K562 (cell line): Measurements from ENCODE around the gene ST6GALNAC1. TPM values are rescaled to one million over a fixed set of nuclear protein-coding genes. Genes with fewer than 3 reads are reported as not detected.

Experiments
- ATAC-seq: fragments of 200-7000 bp; cut with Tn5 transposase; 3 replicates; pipeline ENCODE4 v1.9.1; 2020; ENCODE audit warnings: moderate library complexity
- BruUV-seq: library from RNA; stranded (reverse); fragments of 400-500 nt; replicated peaks from 2 replicates; lab custom pipeline; 2021; lab: Mats Ljungman, UMichigan
- CTCF ChIA-PET: fragments of 300-600 bp; formaldehyde crosslinking; extraction: SDS; loops from one replicate; lab custom pipeline; 2021; ENCODE audit warnings: low intra/inter-chr PET ratio; lab: Yijun Ruan, JAX
- POLR2A ChIA-PET: fragments of 300-600, 350-650 bp; sonication (Branson Sonifier 250); formaldehyde crosslinking; extraction: SDS; loops from one replicate; lab custom pipeline; 2021; ENCODE audit warnings: antibody characterized with exemption, inconsistent platforms; lab: Yijun Ruan, JAX
- DNase-seq, 4 experiments: peaks; one replicate each; pipeline versions ENCODE4 v3.0.0 to v3.0.0-alpha.2; 2011 to 2018; ENCODE audit warnings: low spot score in 3 of 4, mixed read lengths in 3 of 4; ENCODE audit errors: extremely low read depth in 1 of 4
- FAIRE-seq: peaks from 2 replicates; lab custom pipeline; 2011; peaks lifted over from hg19 to GRCh38; lab: Jason Lieb, UNC
- H2AFZ ChIP-seq: 2 replicates; pipeline ENCODE4 v1.6.0; 2011; ENCODE audit warnings: low read depth, low read length, control low read depth, inconsistent platforms
- H3K27ac ChIP-seq: fragments of 200-600 bp; 3 replicates; pipeline ENCODE4 v1.8.0; 2011; ENCODE audit warnings: low read depth, mild to moderate bottlenecking, control low read depth, inconsistent platforms, low read length, moderate library complexity, mixed read lengths; ENCODE audit errors: extremely low read depth
- H3K27me3 ChIP-seq, 2 experiments: fragments of 300-600 bp in 1 of 2; 2 replicates in 1 of 2; 3 replicates in 1 of 2; pipeline versions ENCODE4 v1.6.0 to v1.8.0; 2011; ENCODE audit warnings: inconsistent platforms in 2 of 2, low read length in 2 of 2, mild to moderate bottlenecking in 1 of 2, mixed read lengths in 1 of 2, moderate library complexity in 1 of 2; ENCODE audit not compliant: control insufficient read depth in 2 of 2, insufficient read depth in 2 of 2
- H3K36me3 ChIP-seq: fragments of 300-600 bp; 3 replicates; pipeline ENCODE4 v1.8.0; 2011; ENCODE audit warnings: mild to moderate bottlenecking, low read length, inconsistent platforms; ENCODE audit not compliant: control insufficient read depth, insufficient read depth
- H3K4me1 ChIP-seq, 2 experiments: fragments of 200-600 bp in 1 of 2; replicated peaks in 1 of 2; 2 replicates in 1 of 2; 3 replicates in 1 of 2; pipeline versions ENCODE4 v1.5.1 to v1.8.0; 2011; ENCODE audit warnings: inconsistent platforms in 2 of 2, low read length in 2 of 2, mild to moderate bottlenecking in 1 of 2, mixed read lengths in 1 of 2, moderate library complexity in 1 of 2; ENCODE audit not compliant: control insufficient read depth in 2 of 2, insufficient read depth in 2 of 2
- H3K4me2 ChIP-seq: 2 replicates; pipeline ENCODE4 v1.6.1; 2011; ENCODE audit warnings: low read length, control low read depth, inconsistent platforms, mixed read lengths; ENCODE audit not compliant: insufficient read depth
- H3K4me3 ChIP-seq: fragments of 200-600 bp; sonication (generic), shearing (Covaris generic); 2 replicates; pipeline ENCODE4 v1.5.1; 2016; ENCODE audit warnings: control low read depth, inconsistent platforms
- H3K79me2 ChIP-seq: fragments of 200-600 bp; 3 replicates; pipeline ENCODE4 v1.8.0; 2011; ENCODE audit warnings: low read length, inconsistent platforms; ENCODE audit not compliant: control insufficient read depth, insufficient read depth
- H3K9ac ChIP-seq, 2 experiments: 2 replicates each; pipeline versions ENCODE4 v1.6.0 to v1.6.1; 2011; ENCODE audit warnings: low read depth in 2 of 2, low read length in 2 of 2, control low read depth in 1 of 2, inconsistent platforms in 1 of 2, mild to moderate bottlenecking in 1 of 2, mixed read lengths in 1 of 2; ENCODE audit not compliant: insufficient read depth in 1 of 2
- H3K9me1 ChIP-seq: one replicate; pipeline ENCODE4 v1.6.0; 2011; ENCODE audit warnings: inconsistent platforms, mild to moderate bottlenecking, low read length, moderate library complexity; ENCODE audit not compliant: control insufficient read depth, insufficient read depth
- H3K9me3 ChIP-seq: replicated peaks from 2 replicates; pipeline ENCODE4 v1.5.1; 2011; ENCODE audit warnings: low read depth, low read length, inconsistent platforms; ENCODE audit not compliant: control insufficient read depth, insufficient read depth
- H4K20me1 ChIP-seq: replicated peaks from 2 replicates; pipeline ENCODE4 v1.6.1; 2011; ENCODE audit warnings: low read length, inconsistent platforms, mixed read lengths; ENCODE audit not compliant: control insufficient read depth, insufficient read depth
- CREB5 ChIP-seq: fragments of 250-450 bp; sonication (Bioruptor Pico); IDR thresholded peaks from 2 replicates; pipeline ENCODE4 v1.5.0; 2020; ENCODE audit warnings: mild to moderate bottlenecking
- HNRNPLL ChIP-seq: fragments of 200-400 bp; formaldehyde crosslinking; IDR thresholded peaks from 2 replicates; pipeline ENCODE4 v1.6.1; 2017; ENCODE audit warnings: low read length, low read depth, mild to moderate bottlenecking; ENCODE audit not compliant: poor library complexity, severe bottlenecking
- IRF2 ChIP-seq: sonication (generic); formaldehyde crosslinking; IDR thresholded peaks from 2 replicates; pipeline ENCODE4 v1.8.1; 2022; ENCODE audit warnings: mild to moderate bottlenecking, missing genetic modification reagents
- RERE ChIP-seq: sonication (generic); formaldehyde crosslinking; IDR thresholded peaks from 2 replicates; pipeline ENCODE4 v1.8.0; 2023; ENCODE audit warnings: missing genetic modification reagents, mild to moderate bottlenecking, borderline replicate concordance
- SETDB1 ChIP-seq: IDR thresholded peaks from one replicate; pipeline ENCODE4 v1.6.1; 2012; ENCODE audit warnings: low read length, control low read depth, inconsistent platforms
- SREBF2 ChIP-seq: sonication (generic); formaldehyde crosslinking; IDR thresholded peaks from 2 replicates; pipeline ENCODE4 v1.4.0; 2020; ENCODE audit warnings: mild to moderate bottlenecking, missing genetic modification reagents
- ZNF239 ChIP-seq: fragments of 250-450 bp; sonication (Bioruptor Pico); IDR thresholded peaks from 2 replicates; pipeline ENCODE4 v1.4.0; 2020; ENCODE audit warnings: mild to moderate bottlenecking
- ZNF431 ChIP-seq: sonication (generic); formaldehyde crosslinking; IDR thresholded peaks from 2 replicates; pipeline ENCODE4 v1.8.0; 2022; ENCODE audit warnings: mild to moderate bottlenecking, missing genetic modification reagents
- ZZZ3 ChIP-seq: fragments of 450-650 bp; IDR thresholded peaks from 2 replicates; pipeline ENCODE4 v1.6.1; 2016; ENCODE audit warnings: antibody characterized with exemption, mild to moderate bottlenecking, moderate library complexity
- whole genome bisulfite sequencing: fragments of 100-300 bp; shearing (Covaris generic); methylation state at CpG from one replicate; pipeline ENCODE4 v1.1.6; 2016; ENCODE audit warnings: low coverage, mixed read lengths; ENCODE audit not compliant: insufficient coverage; ENCODE audit errors: missing lambda C conversion rate; 5-methylcytosine and 5-hydroxymethylcytosine counted together
- in situ Hi-C: fragments of 300-500 bp; cut with MboI; formaldehyde crosslinking; loops from 4 replicates; pipeline ENCODE4 v1.15.0; 2018; ENCODE audit warnings: inconsistent platforms, mixed read lengths
- intact Hi-C: fragments of 100-400 bp; cut with micrococcal nuclease; formaldehyde crosslinking; loops from 2 replicates; pipeline ENCODE4 v1.14.2; 2022
- polyA plus RNA-seq, 8 experiments: library from polyadenylated mRNA; depleted of rRNA in 4 of 8; stranded (reverse) in 5 of 8; unstranded in 3 of 8; fragments of >200 nt; fragmentation: Nextera tagmentation in 2 of 8; fragmentation: Illumina TruSeq in 1 of 8; extraction: Ambion mirVana in 2 of 8; extraction: Trizol in 1 of 8; gene quantifications; 2 replicates each; pipeline versions ENCODE4 v1.2.1 to v1.2.3, GENCODE V29; 2011 to 2014; ENCODE audit warnings: inconsistent platforms in 1 of 8, missing spikeins in 1 of 8
- total RNA-seq, 7 experiments: library from RNA; depleted of rRNA in 6 of 7; stranded (reverse); fragments of >200 nt in 6 of 7; fragmentation: Illumina TruSeq in 2 of 7; extraction: Trizol in 2 of 7; gene quantifications; 2 replicates each; pipeline versions ENCODE4 v1.2.1 to v1.2.3, GENCODE V29; 2011 to 2021; ENCODE audit warnings: low replicate concordance in 1 of 7
- TF ChIP-seq, protein P1 (sequence below): fragments of 450-650 bp; IDR thresholded peaks from one replicate; pipeline ENCODE4 v1.6.1; 2018; ENCODE audit warnings: mild to moderate bottlenecking, moderate library complexity; ENCODE audit not compliant: partially characterized antibody
- TF ChIP-seq, protein P2 (sequence below), 2 experiments: IDR thresholded peaks; 2 replicates each; pipeline ENCODE4 v1.6.1; 2012; ENCODE audit warnings: improper control_type of control experiment in 2 of 2, low read depth in 2 of 2, low read length in 2 of 2, borderline replicate concordance in 1 of 2

ST6GALNAC1 gene
- total and polyA plus RNA-seq, 9 of the 15 experiments (the other 6 are each of a cell fraction or from before 2014, with no cell fraction given), result 20.6 to 68.4 (median 50.5) TPM

DNA sequence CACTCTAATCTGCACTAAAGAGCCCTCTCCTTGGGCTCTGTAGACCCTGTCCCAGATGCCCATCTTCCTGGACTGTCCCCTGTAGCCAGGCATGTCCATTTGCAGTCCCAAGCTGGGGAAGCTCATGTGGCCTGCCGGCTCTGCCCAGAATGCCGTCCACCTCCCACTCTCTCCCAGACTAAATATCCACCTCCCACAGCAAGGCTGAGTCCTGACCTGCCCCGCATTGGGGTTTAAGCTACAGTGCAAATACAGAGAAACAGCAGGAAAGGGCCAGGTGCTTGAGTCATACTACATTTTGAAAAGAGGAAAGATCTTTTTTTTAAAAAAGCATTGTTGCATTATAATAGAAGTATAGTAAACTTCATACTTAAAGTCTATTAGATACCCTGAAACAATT, 60.9 kb downstream of the ST6GALNAC1 start:
- Histone ChIP-seq H3K4me1 (peaks cover 14 to 34% of the 10 kb centered on the region in 2 experiments), H3K4me3 (no peak overlapping the region), H3K9me3 (no peaks in the 10 kb centered on the region), H3K79me2 (no peaks in the 10 kb centered on the region), H3K27ac (no peak overlapping the region), H3K9me1 (no peaks in the 10 kb centered on the region), H3K9ac (no peak overlapping the region), H3K4me2 (no peak overlapping the region), H3K27me3 (peaks cover 0 to 6% of the 10 kb centered on the region in 2 experiments; a peak in 2 of 5 replicates), H4K20me1 (no peaks in the 10 kb centered on the region), H2AFZ (no peak overlapping the region), H3K36me3 (no peaks in the 10 kb centered on the region)
- ATAC-seq (no peak), DNase-seq (no peak), FAIRE-seq (no peak)
- 17% methylated on average over 3 of the region's 3 CpGs for WGBS
- ChIA-PET POLR2A (interaction anchor here (0.7 to 1.0 kb wide), 2 partner anchors 16 to 19 kb away, joined by 3 to 4 read pairs; no protein-coding TSS in a partner anchor), CTCF (interaction anchor here (0.6 kb wide), 1 partner anchor 159 kb away, joined by 5 read pairs; no protein-coding TSS in a partner anchor)
- BruUV-seq, result no TSS peak
- intact Hi-C loops, result no loop called here
- in situ Hi-C loops, result no loop called here
- TF ChIP-seq SREBF2 (CRISPR knock-in tag), result no peak
- TF ChIP-seq CREB5, result no peak
- no peak for TF ChIP-seq HNRNPLL
- no peak for TF ChIP-seq ZNF431 (CRISPR knock-in tag)
- TF ChIP-seq RERE, result no peak
- no peak for TF ChIP-seq SETDB1
- TF ChIP-seq, protein P1, sequence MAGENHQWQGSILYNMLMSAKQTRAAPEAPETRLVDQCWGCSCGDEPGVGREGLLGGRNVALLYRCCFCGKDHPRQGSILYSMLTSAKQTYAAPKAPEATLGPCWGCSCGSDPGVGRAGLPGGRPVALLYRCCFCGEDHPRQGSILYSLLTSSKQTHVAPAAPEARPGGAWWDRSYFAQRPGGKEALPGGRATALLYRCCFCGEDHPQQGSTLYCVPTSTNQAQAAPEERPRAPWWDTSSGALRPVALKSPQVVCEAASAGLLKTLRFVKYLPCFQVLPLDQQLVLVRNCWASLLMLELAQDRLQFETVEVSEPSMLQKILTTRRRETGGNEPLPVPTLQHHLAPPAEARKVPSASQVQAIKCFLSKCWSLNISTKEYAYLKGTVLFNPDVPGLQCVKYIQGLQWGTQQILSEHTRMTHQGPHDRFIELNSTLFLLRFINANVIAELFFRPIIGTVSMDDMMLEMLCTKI, result no peak
- TF ChIP-seq ZZZ3, result no peak
- TF ChIP-seq, protein P2, sequence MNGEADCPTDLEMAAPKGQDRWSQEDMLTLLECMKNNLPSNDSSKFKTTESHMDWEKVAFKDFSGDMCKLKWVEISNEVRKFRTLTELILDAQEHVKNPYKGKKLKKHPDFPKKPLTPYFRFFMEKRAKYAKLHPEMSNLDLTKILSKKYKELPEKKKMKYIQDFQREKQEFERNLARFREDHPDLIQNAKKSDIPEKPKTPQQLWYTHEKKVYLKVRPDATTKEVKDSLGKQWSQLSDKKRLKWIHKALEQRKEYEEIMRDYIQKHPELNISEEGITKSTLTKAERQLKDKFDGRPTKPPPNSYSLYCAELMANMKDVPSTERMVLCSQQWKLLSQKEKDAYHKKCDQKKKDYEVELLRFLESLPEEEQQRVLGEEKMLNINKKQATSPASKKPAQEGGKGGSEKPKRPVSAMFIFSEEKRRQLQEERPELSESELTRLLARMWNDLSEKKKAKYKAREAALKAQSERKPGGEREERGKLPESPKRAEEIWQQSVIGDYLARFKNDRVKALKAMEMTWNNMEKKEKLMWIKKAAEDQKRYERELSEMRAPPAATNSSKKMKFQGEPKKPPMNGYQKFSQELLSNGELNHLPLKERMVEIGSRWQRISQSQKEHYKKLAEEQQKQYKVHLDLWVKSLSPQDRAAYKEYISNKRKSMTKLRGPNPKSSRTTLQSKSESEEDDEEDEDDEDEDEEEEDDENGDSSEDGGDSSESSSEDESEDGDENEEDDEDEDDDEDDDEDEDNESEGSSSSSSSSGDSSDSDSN (IDR thresholded peaks at IDR 0.05; ENCODE audit: borderline replicate concordance in 1 of 2, low read depth in 2 of 2, low read length in 2 of 2), result no peak
- no peak for TF ChIP-seq ZNF239 (CRISPR knock-in tag)
- TF ChIP-seq IRF2 (CRISPR knock-in tag), result no peak
